ENCODE results near the gene NPAS3.

DNA sequence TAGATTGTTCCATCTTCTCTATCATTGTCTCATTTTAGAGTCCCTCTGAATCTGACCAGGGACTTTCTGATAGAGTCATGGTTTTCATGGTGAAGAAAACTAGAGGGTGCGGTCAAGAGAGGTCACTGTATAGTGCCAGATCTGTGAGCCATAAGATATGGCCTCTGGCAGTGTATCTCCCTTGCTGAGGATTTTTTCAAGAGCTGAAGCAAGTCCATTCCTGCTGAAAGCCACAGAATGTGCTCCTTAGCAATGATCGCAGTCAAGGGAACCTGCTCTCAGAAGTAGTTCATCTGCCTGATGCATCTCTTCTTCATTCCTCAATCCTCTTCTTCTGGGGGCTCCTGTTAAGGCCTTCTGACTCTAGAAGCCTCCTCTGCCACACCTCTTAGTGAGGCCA lies 607.0 kb downstream of the NPAS3 start:
- TF ChIP-seq FOXP2 (optimal IDR thresholded peaks at IDR 0.05; ENCODE audit: control extremely low read depth, extremely low read length, insufficient read depth) (no peak), POLR2AphosphoS5 (IDR thresholded peaks at IDR 0.05; ENCODE audit: borderline replicate concordance, low read depth, low read length) (no peak)
